SK-N-MC (cell line): Measurements from ENCODE around the gene FSTL4.

Experiments
- DNase-seq: peaks from one replicate; pipeline ENCODE4 v3.0.0-alpha.2; 2011; ENCODE audit warnings: low read depth, low spot score
- H3K27ac ChIP-seq: fragments of 200-600 bp; sonication (generic); 2 replicates; pipeline ENCODE4 v1.5.1; 2016; ENCODE audit warnings: mixed run types
- H3K36me3 ChIP-seq: fragments of 200-600 bp; sonication (generic); 2 replicates; pipeline ENCODE4 v1.6.1; 2017; ENCODE audit warnings: antibody characterized with exemption, low read length, mixed read lengths; ENCODE audit not compliant: insufficient read depth
- H3K4me3 ChIP-seq: fragments of 200-600 bp; sonication (generic); 2 replicates; pipeline ENCODE4 v1.5.1; 2016
- H3K9ac ChIP-seq: fragments of 200-600 bp; sonication (generic); 2 replicates; pipeline ENCODE4 v1.8.0; 2017; ENCODE audit warnings: mixed run types, mixed read lengths; ENCODE audit not compliant: insufficient read length
- H3K9me3 ChIP-seq: fragments of 200-600 bp; sonication (generic); 2 replicates; pipeline ENCODE4 v1.6.1; 2017; ENCODE audit warnings: low read depth, mild to moderate bottlenecking, antibody characterized with exemption, low read length, moderate library complexity, mixed read lengths
- EZH2 ChIP-seq: fragments of 200-600 bp; sonication (generic); IDR thresholded peaks from one replicate; pipeline ENCODE4 v1.6.1; 2017; ENCODE audit warnings: antibody characterized with exemption
- FOXP2 ChIP-seq: optimal IDR thresholded peaks from 2 replicates; pipeline ENCODE3; 2011; ENCODE audit warnings: mild to moderate bottlenecking, moderate library complexity; ENCODE audit not compliant: insufficient read depth; ENCODE audit errors: extremely low read length, control extremely low read depth
- POLR2AphosphoS5 ChIP-seq: IDR thresholded peaks from 2 replicates; pipeline ENCODE4 v1.6.1; 2012; ENCODE audit warnings: mild to moderate bottlenecking, low read depth, low read length, borderline replicate concordance

FSTL4 gene

DNA sequence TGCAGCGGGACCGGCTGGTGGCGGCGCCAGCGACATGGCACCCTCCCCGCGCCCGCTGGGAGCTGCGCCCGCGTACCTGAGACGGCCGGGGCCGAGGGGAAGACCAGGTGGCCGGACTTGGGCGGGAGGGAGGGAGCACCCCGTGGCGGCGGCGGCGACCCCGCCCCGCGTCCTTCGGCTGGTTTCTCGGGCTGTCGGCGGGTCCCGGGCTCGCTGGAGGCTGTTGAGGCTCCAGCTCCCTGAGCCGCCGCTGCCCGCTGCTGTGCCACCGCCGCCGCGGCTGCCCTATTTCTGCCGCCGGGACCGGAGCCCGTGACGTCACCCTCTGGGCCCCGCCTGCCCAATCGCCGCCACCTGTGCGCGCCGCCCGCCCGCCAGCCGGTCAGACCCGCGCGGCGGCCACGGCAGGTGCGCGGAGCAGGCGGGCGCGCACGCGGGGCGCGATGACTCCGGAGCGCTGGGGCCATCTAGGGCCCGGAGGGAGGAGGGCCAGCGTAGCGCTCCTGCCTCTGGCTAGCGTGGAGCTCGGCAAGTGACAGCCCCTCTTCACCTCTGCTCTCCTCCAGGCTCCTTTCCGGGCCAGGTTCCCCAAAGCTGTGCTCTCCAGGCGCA, at the start of gene FSTL4:
Gene FSTL4 (minus strand): TSS at position 293 of the 612 bp plus-strand sequence.
- H3K27ac ChIP-seq, result no peak within 1 kb of the TSS
- H3K9ac ChIP-seq, result no peak within 1 kb of the TSS
- no peaks in the 10 kb centered on the region for H3K36me3 ChIP-seq
- TF ChIP-seq FOXP2 (no peak), POLR2AphosphoS5 (no peak), EZH2 (no peak)
- no peak for DNase-seq
- no peak within 1 kb of the TSS for H3K4me3 ChIP-seq
- no peaks in the 10 kb centered on the region for H3K9me3 ChIP-seq

DNA sequence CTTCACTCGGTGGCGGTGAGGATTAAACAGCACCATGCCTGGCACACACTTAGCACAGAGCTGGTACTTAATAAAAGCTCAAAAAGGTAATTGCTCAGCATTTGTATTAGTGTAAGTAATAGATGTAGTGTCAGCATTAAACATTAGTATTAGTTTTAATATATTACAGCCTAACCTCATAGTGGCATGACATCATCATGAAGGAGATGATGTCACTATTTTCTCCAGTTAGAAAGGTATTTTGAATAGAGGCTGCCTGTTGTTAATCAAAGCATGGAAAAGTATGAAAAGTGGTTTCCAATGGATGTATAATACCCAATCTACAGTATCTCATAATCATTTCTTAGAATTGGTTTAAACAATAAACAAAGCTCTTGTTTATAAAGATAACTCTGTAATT, 49.0 kb upstream of the FSTL4 start:
- TF ChIP-seq FOXP2, result no peak
- TF ChIP-seq POLR2AphosphoS5, result no peak
- no peak for TF ChIP-seq EZH2
- Histone ChIP-seq H3K9me3 (no peaks in the 10 kb centered on the region), H3K4me3 (no peak overlapping the region), H3K36me3 (no peaks in the 10 kb centered on the region), H3K27ac (no peak overlapping the region), H3K9ac (no peak overlapping the region)
- DNase-seq, result no peak

DNA sequence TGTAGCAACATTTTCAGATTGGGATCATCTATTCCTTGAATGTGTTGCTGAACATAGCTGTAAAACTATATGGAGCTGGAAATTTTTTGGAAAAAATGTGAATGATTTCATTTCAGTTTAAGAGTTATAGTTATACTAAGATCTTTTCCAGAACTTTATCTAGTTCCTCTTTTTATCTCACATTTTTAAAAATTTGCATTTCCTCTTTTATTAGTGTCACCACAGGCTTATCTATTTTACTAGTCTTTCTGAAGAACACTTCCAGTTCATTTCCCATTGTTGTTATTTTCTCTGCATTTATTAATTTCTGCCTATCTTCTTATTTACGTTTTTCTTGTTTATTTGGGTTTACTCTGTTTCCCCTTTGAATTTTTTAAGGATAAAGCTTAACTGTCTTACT, 46.0 kb upstream of the FSTL4 start:
- no peak overlapping the region for H3K4me3 ChIP-seq
- no peaks in the 10 kb centered on the region for H3K9me3 ChIP-seq
- DNase-seq, result no peak
- TF ChIP-seq EZH2 (no peak), POLR2AphosphoS5 (no peak), FOXP2 (no peak)
- H3K27ac ChIP-seq, result no peak overlapping the region
- no peak overlapping the region for H3K9ac ChIP-seq
- H3K36me3 ChIP-seq, result no peaks in the 10 kb centered on the region

- TF ChIP-seq POLR2AphosphoS5 (no peak), FOXP2 (no peak), EZH2 (no peak)
- Histone ChIP-seq H3K4me3 (no peak overlapping the region), H3K36me3 (no peaks in the 10 kb centered on the region), H3K9ac (no peak overlapping the region), H3K27ac (no peak overlapping the region), H3K9me3 (no peaks in the 10 kb centered on the region)
- no peak for DNase-seq
Observed at GRCh38 chr5:133657036-133657435, 44.7 kb upstream of the FSTL4 start.

DNA sequence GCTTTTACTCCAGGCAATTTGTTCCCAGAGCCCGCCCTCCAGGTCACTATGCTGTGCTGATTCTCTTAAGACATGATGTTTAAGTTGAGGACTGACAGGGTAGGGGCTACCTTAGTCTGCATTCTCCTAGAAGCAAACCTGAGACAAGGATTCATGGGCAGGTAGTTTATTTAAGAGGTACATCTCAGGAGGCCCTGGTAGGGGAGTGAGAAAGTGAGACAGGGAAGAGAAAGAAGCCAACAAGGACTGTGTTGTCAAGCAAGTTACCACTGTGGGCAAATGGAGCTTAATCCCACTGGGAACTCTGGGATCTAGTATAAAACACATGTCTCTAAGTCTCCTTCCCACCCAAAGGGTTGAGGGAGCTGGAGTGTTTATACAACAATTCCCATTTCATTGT, 43.6 kb upstream of the FSTL4 start:
- Histone ChIP-seq H3K27ac (no peak overlapping the region), H3K36me3 (no peaks in the 10 kb centered on the region), H3K4me3 (no peak overlapping the region), H3K9ac (no peak overlapping the region), H3K9me3 (no peaks in the 10 kb centered on the region)
- no peak for TF ChIP-seq FOXP2
- TF ChIP-seq POLR2AphosphoS5, result no peak
- TF ChIP-seq EZH2, result no peak
- DNase-seq, result no peak

GRCh38 chr5:133653760-133654049, 41.4 kb upstream of the FSTL4 start:
- H3K27ac ChIP-seq, result no peak overlapping the region
- no peaks in the 10 kb centered on the region for H3K9me3 ChIP-seq
- H3K9ac ChIP-seq, result no peak overlapping the region
- TF ChIP-seq FOXP2 (no peak), EZH2 (no peak), POLR2AphosphoS5 (no peak)
- no peak overlapping the region for H3K4me3 ChIP-seq
- no peak for DNase-seq
- no peaks in the 10 kb centered on the region for H3K36me3 ChIP-seq

DNA sequence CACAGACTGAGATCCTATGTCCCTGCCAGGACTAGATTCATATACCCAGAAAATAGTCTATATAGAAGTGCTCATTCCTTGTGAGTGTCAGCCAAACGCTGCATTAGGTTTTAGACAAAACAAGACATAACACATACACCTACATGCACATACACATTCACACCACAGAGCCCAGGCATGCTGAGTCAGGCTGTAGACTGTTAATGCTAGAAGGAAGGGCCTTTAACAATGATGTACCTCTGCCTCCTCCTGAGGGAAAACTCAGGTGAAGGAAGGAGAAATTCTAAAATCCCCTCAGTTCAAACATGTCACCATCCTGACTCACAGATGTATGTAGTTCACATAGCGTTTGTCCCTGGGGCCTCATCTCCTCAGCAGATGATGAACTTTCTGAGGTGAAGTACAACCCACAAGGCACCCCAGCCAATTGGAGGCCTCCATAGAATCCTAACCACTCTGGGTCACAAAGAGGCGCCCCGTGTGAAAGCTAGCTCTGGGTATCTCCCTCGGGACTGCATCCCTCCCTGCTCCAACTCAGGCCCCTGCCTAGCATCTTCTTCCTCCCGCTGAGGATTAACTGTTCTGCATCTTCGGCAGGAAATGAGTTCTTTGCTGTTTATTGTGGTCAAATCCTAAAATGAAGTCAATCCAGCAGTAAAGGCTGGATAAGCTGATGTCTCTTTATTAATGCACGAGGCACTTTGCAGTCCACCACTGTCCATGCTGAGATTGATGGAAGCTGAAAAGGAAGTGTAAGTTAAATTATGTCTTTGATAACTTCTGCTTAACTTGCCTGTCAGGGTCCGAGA, 40.8 kb upstream of the FSTL4 start:
- TF ChIP-seq FOXP2, result no peak
- no peak for TF ChIP-seq EZH2
- no peak for TF ChIP-seq POLR2AphosphoS5
- H3K27ac ChIP-seq, result no peak overlapping the region
- no peak for DNase-seq
- no peaks in the 10 kb centered on the region for H3K36me3 ChIP-seq
- no peaks in the 10 kb centered on the region for H3K9me3 ChIP-seq
- H3K9ac ChIP-seq, result no peak overlapping the region
- H3K4me3 ChIP-seq, result no peak overlapping the region

- TF ChIP-seq POLR2AphosphoS5, result no peak
- TF ChIP-seq FOXP2, result no peak
- TF ChIP-seq EZH2, result no peak
- Histone ChIP-seq H3K27ac (no peak overlapping the region), H3K36me3 (no peaks in the 10 kb centered on the region), H3K9ac (no peak overlapping the region), H3K4me3 (no peak overlapping the region), H3K9me3 (no peaks in the 10 kb centered on the region)
- no peak for DNase-seq
Observed at GRCh38 chr5:133644000-133644865, 31.9 kb upstream of the FSTL4 start.
